Measurements from ENCODE around the gene TCN2.
A peak's percentile ranks its signal among the peaks of the same experiment; 100 is the strongest.

TCN2 gene

GRCh38 chr22:30601464-30601863 lies 5.5 kb upstream of the TCN2 start:
- H3K4ac ChIP-seq (ENCODE audit: low read depth in 1 of 2, low read length in 2 of 2), result no peak overlapping the region
- 93% methylated on average over 3 of the region's 5 CpGs for WGBS

GRCh38 chr22:30602049-30602448 lies 4.9 kb upstream of the TCN2 start:
- Histone ChIP-seq H3K4me3 (ENCODE audit: insufficient read depth in 1 of 2, low read depth in 1 of 2, low read length in 2 of 2) (no peak overlapping the region), H3K9ac (ENCODE audit: low read length) (no peak overlapping the region), H3K4me1 (ENCODE audit: control insufficient read depth, insufficient read depth, low read depth, low read length) (peaks cover 4% of the 10 kb centered on the region), H3K36me3 (ENCODE audit: control insufficient read depth in 1 of 2, insufficient read depth in 2 of 2, low read depth in 1 of 2, low read length in 2 of 2) (no peaks in the 10 kb centered on the region), H4K91ac (ENCODE audit: low read length) (no peak overlapping the region), H3K18ac (ENCODE audit: low read depth in 1 of 2, low read length in 2 of 2) (no peak overlapping the region), H3K27me3 (ENCODE audit: control insufficient read depth in 1 of 2, insufficient read depth in 1 of 2, low read length in 2 of 2) (no peaks in the 10 kb centered on the region), H4K8ac (ENCODE audit: low read length) (no peak overlapping the region), H3K23ac (ENCODE audit: low read length in 2 of 2) (no peak overlapping the region), H2BK12ac (ENCODE audit: low read length in 2 of 2) (no peak overlapping the region), H3K9me3 (ENCODE audit: control insufficient read depth, low read length) (no peaks in the 10 kb centered on the region), H2AK5ac (ENCODE audit: low read length, severe bottlenecking) (no peak overlapping the region), H2BK120ac (ENCODE audit: low read depth, low read length) (no peak overlapping the region), H3K79me1 (replicated peaks; ENCODE audit: low read length, poor library complexity, severe bottlenecking) (no peaks in the 10 kb centered on the region), H2BK15ac (ENCODE audit: low read depth, poor library complexity, severe bottlenecking) (no peak overlapping the region), H3K14ac (ENCODE audit: low read length in 2 of 2) (no peak overlapping the region), H3K27ac (ENCODE audit: low read length, poor library complexity, severe bottlenecking) (no peak overlapping the region), H3K4me2 (ENCODE audit: low read length, poor library complexity, severe bottlenecking) (no peak overlapping the region), H2AFZ (ENCODE audit: low read depth, low read length) (no peak overlapping the region), H3K4ac (ENCODE audit: low read depth in 1 of 2, low read length in 2 of 2) (no peak overlapping the region), H2BK5ac (ENCODE audit: low read depth, low read length, poor library complexity, severe bottlenecking) (no peak overlapping the region)
- 67% methylated on average over 2 of the region's 3 CpGs for WGBS
- peak; percentile 41 for DNase-seq

More at GRCh38 chr22:30601464-30601863, 5.5 kb upstream of the TCN2 start:
- no peak overlapping the region for H2AFZ ChIP-seq (ENCODE audit: low read depth, low read length)
- H2BK5ac ChIP-seq (ENCODE audit: low read depth, low read length, poor library complexity, severe bottlenecking), result no peak overlapping the region
- H3K4me1 ChIP-seq (ENCODE audit: control insufficient read depth, insufficient read depth, low read depth, low read length), result peaks cover 2% of the 10 kb centered on the region
- H2BK12ac ChIP-seq (ENCODE audit: low read length in 2 of 2), result no peak overlapping the region
- H3K23ac ChIP-seq (ENCODE audit: low read length in 2 of 2), result no peak overlapping the region
- H2AK5ac ChIP-seq (ENCODE audit: low read length, severe bottlenecking), result no peak overlapping the region
- DNase-seq, result no peak
- no peak overlapping the region for H3K4me2 ChIP-seq (ENCODE audit: low read length, poor library complexity, severe bottlenecking)
- H3K79me1 ChIP-seq (replicated peaks; ENCODE audit: low read length, poor library complexity, severe bottlenecking), result no peaks in the 10 kb centered on the region
- no peak overlapping the region for H3K9ac ChIP-seq (ENCODE audit: low read length)
- no peak overlapping the region for H4K91ac ChIP-seq (ENCODE audit: low read length)
- no peak overlapping the region for H2BK120ac ChIP-seq (ENCODE audit: low read depth, low read length)
- H2BK15ac ChIP-seq (ENCODE audit: low read depth, poor library complexity, severe bottlenecking), result no peak overlapping the region
- H3K4me3 ChIP-seq (ENCODE audit: insufficient read depth in 1 of 2, low read depth in 1 of 2, low read length in 2 of 2), result no peak overlapping the region
- no peaks in the 10 kb centered on the region for H3K36me3 ChIP-seq (ENCODE audit: control insufficient read depth in 1 of 2, insufficient read depth in 2 of 2, low read depth in 1 of 2, low read length in 2 of 2)
- no peaks in the 10 kb centered on the region for H3K27me3 ChIP-seq (ENCODE audit: control insufficient read depth in 1 of 2, insufficient read depth in 1 of 2, low read length in 2 of 2)
- no peak overlapping the region for H3K18ac ChIP-seq (ENCODE audit: low read depth in 1 of 2, low read length in 2 of 2)
- H3K27ac ChIP-seq (ENCODE audit: low read length, poor library complexity, severe bottlenecking), result no peak overlapping the region
- H3K9me3 ChIP-seq (ENCODE audit: control insufficient read depth, low read length), result no peaks in the 10 kb centered on the region
- no peak overlapping the region for H3K14ac ChIP-seq (ENCODE audit: low read length in 2 of 2)
- H4K8ac ChIP-seq (ENCODE audit: low read length), result no peak overlapping the region

- Histone ChIP-seq H3K9me3 (ENCODE audit: control insufficient read depth, low read length) (no peaks in the 10 kb centered on the region), H3K4me1 (ENCODE audit: control insufficient read depth, insufficient read depth, low read depth, low read length) (peaks cover 21% of the 10 kb centered on the region), H3K4me2 (ENCODE audit: low read length, poor library complexity, severe bottlenecking) (no peak overlapping the region), H2BK12ac (ENCODE audit: low read length in 2 of 2) (no peak overlapping the region), H2BK15ac (ENCODE audit: low read depth, poor library complexity, severe bottlenecking) (no peak overlapping the region), H3K27ac (ENCODE audit: low read length, poor library complexity, severe bottlenecking) (no peak overlapping the region), H4K91ac (ENCODE audit: low read length) (no peak overlapping the region), H3K36me3 (ENCODE audit: control insufficient read depth in 1 of 2, insufficient read depth in 2 of 2, low read depth in 1 of 2, low read length in 2 of 2) (no peaks in the 10 kb centered on the region), H2BK5ac (ENCODE audit: low read depth, low read length, poor library complexity, severe bottlenecking) (no peak overlapping the region), H3K9ac (ENCODE audit: low read length) (no peak overlapping the region), H2BK120ac (ENCODE audit: low read depth, low read length) (no peak overlapping the region), H3K23ac (ENCODE audit: low read length in 2 of 2) (no peak overlapping the region), H3K79me1 (replicated peaks; ENCODE audit: low read length, poor library complexity, severe bottlenecking) (peaks cover 1% of the 10 kb centered on the region), H4K8ac (ENCODE audit: low read length) (no peak overlapping the region), H2AK5ac (ENCODE audit: low read length, severe bottlenecking) (no peak overlapping the region), H3K27me3 (ENCODE audit: control insufficient read depth in 1 of 2, insufficient read depth in 1 of 2, low read length in 2 of 2) (no peaks in the 10 kb centered on the region), H3K18ac (ENCODE audit: low read depth in 1 of 2, low read length in 2 of 2) (no peak overlapping the region), H2AFZ (ENCODE audit: low read depth, low read length) (no peak overlapping the region), H3K4me3 (ENCODE audit: insufficient read depth in 1 of 2, low read depth in 1 of 2, low read length in 2 of 2) (no peak overlapping the region), H3K14ac (ENCODE audit: low read length in 2 of 2) (no peak overlapping the region), H3K4ac (ENCODE audit: low read depth in 1 of 2, low read length in 2 of 2) (no peak overlapping the region)
- no peak for DNase-seq
- 94% methylated on average over 2 of the region's 3 CpGs for WGBS
Measured at GRCh38 chr22:30603801-30604200, 3.2 kb upstream of the TCN2 start.

GRCh38 chr22:30604723-30605122 lies 2.3 kb upstream of the TCN2 start:
- Histone ChIP-seq H3K36me3 (ENCODE audit: control insufficient read depth in 1 of 2, insufficient read depth in 2 of 2, low read depth in 1 of 2, low read length in 2 of 2) (no peaks in the 10 kb centered on the region), H2BK120ac (ENCODE audit: low read depth, low read length) (no peak overlapping the region), H4K8ac (ENCODE audit: low read length) (no peak overlapping the region), H2BK12ac (ENCODE audit: low read length in 2 of 2) (no peak overlapping the region), H3K27me3 (ENCODE audit: control insufficient read depth in 1 of 2, insufficient read depth in 1 of 2, low read length in 2 of 2) (no peaks in the 10 kb centered on the region), H3K9me3 (ENCODE audit: control insufficient read depth, low read length) (no peaks in the 10 kb centered on the region), H3K18ac (ENCODE audit: low read depth in 1 of 2, low read length in 2 of 2) (no peak overlapping the region), H3K79me1 (replicated peaks; ENCODE audit: low read length, poor library complexity, severe bottlenecking) (peaks cover 1% of the 10 kb centered on the region), H3K4me3 (ENCODE audit: insufficient read depth in 1 of 2, low read depth in 1 of 2, low read length in 2 of 2) (no peak overlapping the region), H3K4me2 (ENCODE audit: low read length, poor library complexity, severe bottlenecking) (no peak overlapping the region), H3K23ac (ENCODE audit: low read length in 2 of 2) (no peak overlapping the region), H2BK15ac (ENCODE audit: low read depth, poor library complexity, severe bottlenecking) (no peak overlapping the region), H3K9ac (ENCODE audit: low read length) (no peak overlapping the region), H3K14ac (ENCODE audit: low read length in 2 of 2) (no peak overlapping the region), H3K4me1 (ENCODE audit: control insufficient read depth, insufficient read depth, low read depth, low read length) (peaks cover 25% of the 10 kb centered on the region), H4K91ac (ENCODE audit: low read length) (no peak overlapping the region), H3K27ac (ENCODE audit: low read length, poor library complexity, severe bottlenecking) (no peak overlapping the region), H2AK5ac (ENCODE audit: low read length, severe bottlenecking) (no peak overlapping the region), H2AFZ (ENCODE audit: low read depth, low read length) (no peak overlapping the region), H2BK5ac (ENCODE audit: low read depth, low read length, poor library complexity, severe bottlenecking) (no peak overlapping the region), H3K4ac (ENCODE audit: low read depth in 1 of 2, low read length in 2 of 2) (no peak overlapping the region)
- DNase-seq, result no peak
- WGBS, result 93% methylated on average over 1 of the region's 2 CpGs
